ENCODE results near the gene DIRAS1. TPM values are rescaled to one million over a fixed set of nuclear protein-coding genes. Genes with fewer than 3 reads are reported as not detected.
A peak's percentile ranks its signal among the peaks of the same experiment; 100 is the strongest.

Gene DIRAS1
- polyA plus RNA-seq, 2 of the 4 experiments (the other 2 are of a cell fraction), result 2.5 to 4.3 TPM

GRCh38 chr19:2728783-2729387 is 7.7 kb upstream of the DIRAS1 start (continued):
- TF ChIP-seq, protein P1, sequence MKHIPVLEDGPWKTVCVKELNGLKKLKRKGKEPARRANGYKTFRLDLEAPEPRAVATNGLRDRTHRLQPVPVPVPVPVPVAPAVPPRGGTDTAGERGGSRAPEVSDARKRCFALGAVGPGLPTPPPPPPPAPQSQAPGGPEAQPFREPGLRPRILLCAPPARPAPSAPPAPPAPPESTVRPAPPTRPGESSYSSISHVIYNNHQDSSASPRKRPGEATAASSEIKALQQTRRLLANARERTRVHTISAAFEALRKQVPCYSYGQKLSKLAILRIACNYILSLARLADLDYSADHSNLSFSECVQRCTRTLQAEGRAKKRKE (CRISPR knock-in tag; IDR thresholded peaks at IDR 0.05; ENCODE audit: low read depth), result no peak
- TF ChIP-seq HEYL (CRISPR knock-in tag; IDR thresholded peaks at IDR 0.05) (no peak), POLR2AphosphoS2 (conservative IDR thresholded peaks at IDR 0.05; ENCODE audit: low read length) (no peak), RARB (CRISPR knock-in tag; IDR thresholded peaks at IDR 0.05) (no peak)
- TF ChIP-seq, protein P2, sequence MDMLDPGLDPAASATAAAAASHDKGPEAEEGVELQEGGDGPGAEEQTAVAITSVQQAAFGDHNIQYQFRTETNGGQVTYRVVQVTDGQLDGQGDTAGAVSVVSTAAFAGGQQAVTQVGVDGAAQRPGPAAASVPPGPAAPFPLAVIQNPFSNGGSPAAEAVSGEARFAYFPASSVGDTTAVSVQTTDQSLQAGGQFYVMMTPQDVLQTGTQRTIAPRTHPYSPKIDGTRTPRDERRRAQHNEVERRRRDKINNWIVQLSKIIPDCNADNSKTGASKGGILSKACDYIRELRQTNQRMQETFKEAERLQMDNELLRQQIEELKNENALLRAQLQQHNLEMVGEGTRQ (IDR thresholded peaks at IDR 0.05), result no peak

- no peak overlapping the region for H3K4me2 ChIP-seq
- WGBS (ENCODE audit: missing lambda C conversion rate), result 54% methylated on average over 13 of the region's 16 CpGs
- DNase-seq (ENCODE audit: low read depth in 1 of 2, low spot score in 1 of 2) (no peak), FAIRE-seq (no peak), ATAC-seq (no peak; a peak in 1 of 6 replicates)
- no peak for TF ChIP-seq NR3C1 (IDR thresholded peaks at IDR 0.05)
- TF ChIP-seq NPAS2 (CRISPR knock-in tag; IDR thresholded peaks at IDR 0.05; ENCODE audit: borderline replicate concordance), result no peak
- TF ChIP-seq JUNB (IDR thresholded peaks at IDR 0.05), result no peak
- TF ChIP-seq MAFK (IDR thresholded peaks at IDR 0.05; ENCODE audit: partially characterized antibody), result peak; percentile 13
- no peak for TF ChIP-seq KDM1A (IDR thresholded peaks at IDR 0.05; ENCODE audit: low read depth)
- CTCF ChIA-PET, result no interaction called here
- H3K4me3 ChIP-seq, result no peak overlapping the region
- POLR2A ChIA-PET, result no interaction called here
- no peak overlapping the region for H3K27ac ChIP-seq
- no peaks in the 10 kb centered on the region for H3K9me3 ChIP-seq
- peaks cover 11% of the 10 kb centered on the region for H3K4me1 ChIP-seq
Measured at GRCh38 chr19:2727640-2727944, 6.4 kb upstream of the DIRAS1 start.

GRCh38 chr19:2726904-2727639 is 5.9 kb upstream of the DIRAS1 start:
- ATAC-seq, result no peak
- 72% methylated on average over 13 of the region's 26 CpGs for WGBS (ENCODE audit: missing lambda C conversion rate)

More at GRCh38 chr19:2726904-2727639, 5.9 kb upstream of the DIRAS1 start:
- ChIA-PET CTCF (interaction anchor here (0.6 to 1.7 kb wide), 2 partner anchors 79 to 708 kb away, joined by 3 to 5 read pairs; no protein-coding TSS in a partner anchor), POLR2A (no interaction called here)
- no peak for DNase-seq (ENCODE audit: low read depth in 1 of 2, low spot score in 1 of 2)
- H3K9me3 ChIP-seq, result no peaks in the 10 kb centered on the region
- H3K4me3 ChIP-seq, result no peak overlapping the region
- TF ChIP-seq HOXA7 (CRISPR knock-in tag; IDR thresholded peaks at IDR 0.05) (no peak), MAFK (IDR thresholded peaks at IDR 0.05; ENCODE audit: partially characterized antibody) (no peak), KDM5A (IDR thresholded peaks at IDR 0.05) (no peak), PHF8 (IDR thresholded peaks at IDR 0.05; ENCODE audit: borderline replicate concordance, low read depth) (no peak), RFX5 (IDR thresholded peaks at IDR 0.05) (no peak), CEBPB (IDR thresholded peaks at IDR 0.05) (no peak), HOXB13 (CRISPR knock-in tag; IDR thresholded peaks at IDR 0.05; ENCODE audit: low read depth) (no peak), NFE2L2 (conservative IDR thresholded peaks at IDR 0.05; ENCODE audit: low read length) (no peak), NPAS2 (CRISPR knock-in tag; IDR thresholded peaks at IDR 0.05; ENCODE audit: borderline replicate concordance) (no peak), HDAC2 (IDR thresholded peaks at IDR 0.05) (no peak), SMC3 (IDR thresholded peaks at IDR 0.05) (no peak), EHMT2 (IDR thresholded peaks at IDR 0.05; ENCODE audit: low read depth) (no peak)
- TF ChIP-seq, protein P3, sequence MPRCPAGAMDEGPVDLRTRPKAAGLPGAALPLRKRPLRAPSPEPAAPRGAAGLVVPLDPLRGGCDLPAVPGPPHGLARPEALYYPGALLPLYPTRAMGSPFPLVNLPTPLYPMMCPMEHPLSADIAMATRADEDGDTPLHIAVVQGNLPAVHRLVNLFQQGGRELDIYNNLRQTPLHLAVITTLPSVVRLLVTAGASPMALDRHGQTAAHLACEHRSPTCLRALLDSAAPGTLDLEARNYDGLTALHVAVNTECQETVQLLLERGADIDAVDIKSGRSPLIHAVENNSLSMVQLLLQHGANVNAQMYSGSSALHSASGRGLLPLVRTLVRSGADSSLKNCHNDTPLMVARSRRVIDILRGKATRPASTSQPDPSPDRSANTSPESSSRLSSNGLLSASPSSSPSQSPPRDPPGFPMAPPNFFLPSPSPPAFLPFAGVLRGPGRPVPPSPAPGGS (IDR thresholded peaks at IDR 0.05), result no peak
- TF ChIP-seq, protein P4, sequence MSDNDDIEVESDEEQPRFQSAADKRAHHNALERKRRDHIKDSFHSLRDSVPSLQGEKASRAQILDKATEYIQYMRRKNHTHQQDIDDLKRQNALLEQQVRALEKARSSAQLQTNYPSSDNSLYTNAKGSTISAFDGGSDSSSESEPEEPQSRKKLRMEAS (IDR thresholded peaks at IDR 0.05), result no peak
- TF ChIP-seq, protein P5, sequence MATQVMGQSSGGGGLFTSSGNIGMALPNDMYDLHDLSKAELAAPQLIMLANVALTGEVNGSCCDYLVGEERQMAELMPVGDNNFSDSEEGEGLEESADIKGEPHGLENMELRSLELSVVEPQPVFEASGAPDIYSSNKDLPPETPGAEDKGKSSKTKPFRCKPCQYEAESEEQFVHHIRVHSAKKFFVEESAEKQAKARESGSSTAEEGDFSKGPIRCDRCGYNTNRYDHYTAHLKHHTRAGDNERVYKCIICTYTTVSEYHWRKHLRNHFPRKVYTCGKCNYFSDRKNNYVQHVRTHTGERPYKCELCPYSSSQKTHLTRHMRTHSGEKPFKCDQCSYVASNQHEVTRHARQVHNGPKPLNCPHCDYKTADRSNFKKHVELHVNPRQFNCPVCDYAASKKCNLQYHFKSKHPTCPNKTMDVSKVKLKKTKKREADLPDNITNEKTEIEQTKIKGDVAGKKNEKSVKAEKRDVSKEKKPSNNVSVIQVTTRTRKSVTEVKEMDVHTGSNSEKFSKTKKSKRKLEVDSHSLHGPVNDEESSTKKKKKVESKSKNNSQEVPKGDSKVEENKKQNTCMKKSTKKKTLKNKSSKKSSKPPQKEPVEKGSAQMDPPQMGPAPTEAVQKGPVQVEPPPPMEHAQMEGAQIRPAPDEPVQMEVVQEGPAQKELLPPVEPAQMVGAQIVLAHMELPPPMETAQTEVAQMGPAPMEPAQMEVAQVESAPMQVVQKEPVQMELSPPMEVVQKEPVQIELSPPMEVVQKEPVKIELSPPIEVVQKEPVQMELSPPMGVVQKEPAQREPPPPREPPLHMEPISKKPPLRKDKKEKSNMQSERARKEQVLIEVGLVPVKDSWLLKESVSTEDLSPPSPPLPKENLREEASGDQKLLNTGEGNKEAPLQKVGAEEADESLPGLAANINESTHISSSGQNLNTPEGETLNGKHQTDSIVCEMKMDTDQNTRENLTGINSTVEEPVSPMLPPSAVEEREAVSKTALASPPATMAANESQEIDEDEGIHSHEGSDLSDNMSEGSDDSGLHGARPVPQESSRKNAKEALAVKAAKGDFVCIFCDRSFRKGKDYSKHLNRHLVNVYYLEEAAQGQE (IDR thresholded peaks at IDR 0.05), result no peak
- no peak for FAIRE-seq
- H3K27ac ChIP-seq, result no peak overlapping the region
- H3K4me1 ChIP-seq, result peaks cover 12% of the 10 kb centered on the region
- H3K4me2 ChIP-seq, result no peak overlapping the region

Measured in A549 (cell line).